ENCODE data around the gene TUT1.

The TUT1 gene

DNA sequence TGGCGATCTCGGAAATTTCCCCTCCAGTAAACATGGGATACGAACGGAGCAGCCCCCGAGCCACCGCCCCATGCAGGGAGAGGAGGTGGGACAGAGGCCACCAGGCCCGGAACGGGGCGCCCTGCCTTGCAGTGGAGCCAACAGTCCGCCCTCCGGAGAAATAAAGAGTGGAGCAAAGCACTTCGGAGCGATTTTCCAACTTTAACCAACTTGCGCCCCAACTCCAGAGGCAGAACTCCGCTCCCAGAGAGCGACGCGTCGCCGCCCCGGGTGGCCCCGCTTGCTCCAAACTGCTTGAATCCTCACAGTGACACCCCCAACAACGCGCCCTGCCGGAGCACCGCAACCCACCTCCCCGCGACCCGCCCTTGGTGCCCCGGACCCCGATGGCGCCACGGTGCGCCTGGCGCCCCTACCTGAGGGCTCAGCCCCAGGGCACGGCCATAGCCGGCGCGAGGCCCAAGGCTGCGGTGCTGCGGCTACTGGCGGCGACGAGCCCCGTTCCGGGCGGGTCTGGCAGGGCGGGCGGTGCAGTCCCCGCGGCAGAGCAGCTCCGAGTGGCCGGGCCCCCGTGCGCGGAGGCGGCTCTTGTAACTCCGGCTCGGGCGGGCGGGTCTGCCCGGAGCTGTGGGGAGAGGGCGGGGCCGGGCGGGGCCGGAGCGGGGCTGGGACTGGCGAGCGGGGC lies 44.9 kb downstream of the TUT1 start, which contains the start of gene AHNAK:
AHNAK (minus strand) TSS at position 563 of the 685 bp plus-strand sequence. CDS start 10,708 bp downstream, outside the sequence.
- H3K27me3 ChIP-seq (ENCODE audit: insufficient read depth, low read length, poor library complexity), result no peaks in the 10 kb centered on the region
- peak within 1 kb of the TSS; percentile 59 for H3K23ac ChIP-seq (ENCODE audit: low read length)
- H3K79me2 ChIP-seq (ENCODE audit: control insufficient read depth, insufficient read depth, low read length), result peaks cover 31% of the 10 kb centered on the region
- peak; percentile 72 for DNase-seq
- H3K9ac ChIP-seq (ENCODE audit: low read length), result peak within 1 kb of the TSS; percentile 94
- no peak within 1 kb of the TSS for H4K5ac ChIP-seq (ENCODE audit: low read length)
- H3K4me1 ChIP-seq (ENCODE audit: control insufficient read depth, low read depth, low read length), result peaks cover 10% of the 10 kb centered on the region
- H4K8ac ChIP-seq (ENCODE audit: low read depth, low read length), result no peak within 1 kb of the TSS
- H3K4ac ChIP-seq (ENCODE audit: low read depth, low read length), result peak within 1 kb of the TSS; percentile 71
- H3K27ac ChIP-seq (ENCODE audit: low read depth, low read length), result peak within 1 kb of the TSS; percentile 72
- H3K18ac ChIP-seq (ENCODE audit: low read length), result peak within 1 kb of the TSS; percentile 86
- WGBS (ENCODE audit: extremely low coverage, insufficient coverage, low lambda C conversion rate), result no CpG with 5 or more reads among the region's 69 CpGs
- peaks cover 14% of the 10 kb centered on the region for H3K79me1 ChIP-seq (ENCODE audit: low read length)
- peak within 1 kb of the TSS; percentile 74 for H3K4me3 ChIP-seq (ENCODE audit: low read length)
- no peaks in the 10 kb centered on the region for H3K36me3 ChIP-seq (ENCODE audit: control insufficient read depth, insufficient read depth, low read length)
- H3K56ac ChIP-seq (ENCODE audit: low read length), result peak within 1 kb of the TSS; percentile 99
- peak within 1 kb of the TSS; percentile 8 for H2BK120ac ChIP-seq (ENCODE audit: low read depth, low read length)
- no peak within 1 kb of the TSS for H2BK15ac ChIP-seq (replicated peaks; ENCODE audit: low read depth)
- H2AK5ac ChIP-seq (ENCODE audit: low read length), result no peak within 1 kb of the TSS
- H2BK5ac ChIP-seq (ENCODE audit: low read length), result peak within 1 kb of the TSS; percentile 70
- peak within 1 kb of the TSS; percentile 94 for H3K4me2 ChIP-seq (ENCODE audit: low read length)

DNA sequence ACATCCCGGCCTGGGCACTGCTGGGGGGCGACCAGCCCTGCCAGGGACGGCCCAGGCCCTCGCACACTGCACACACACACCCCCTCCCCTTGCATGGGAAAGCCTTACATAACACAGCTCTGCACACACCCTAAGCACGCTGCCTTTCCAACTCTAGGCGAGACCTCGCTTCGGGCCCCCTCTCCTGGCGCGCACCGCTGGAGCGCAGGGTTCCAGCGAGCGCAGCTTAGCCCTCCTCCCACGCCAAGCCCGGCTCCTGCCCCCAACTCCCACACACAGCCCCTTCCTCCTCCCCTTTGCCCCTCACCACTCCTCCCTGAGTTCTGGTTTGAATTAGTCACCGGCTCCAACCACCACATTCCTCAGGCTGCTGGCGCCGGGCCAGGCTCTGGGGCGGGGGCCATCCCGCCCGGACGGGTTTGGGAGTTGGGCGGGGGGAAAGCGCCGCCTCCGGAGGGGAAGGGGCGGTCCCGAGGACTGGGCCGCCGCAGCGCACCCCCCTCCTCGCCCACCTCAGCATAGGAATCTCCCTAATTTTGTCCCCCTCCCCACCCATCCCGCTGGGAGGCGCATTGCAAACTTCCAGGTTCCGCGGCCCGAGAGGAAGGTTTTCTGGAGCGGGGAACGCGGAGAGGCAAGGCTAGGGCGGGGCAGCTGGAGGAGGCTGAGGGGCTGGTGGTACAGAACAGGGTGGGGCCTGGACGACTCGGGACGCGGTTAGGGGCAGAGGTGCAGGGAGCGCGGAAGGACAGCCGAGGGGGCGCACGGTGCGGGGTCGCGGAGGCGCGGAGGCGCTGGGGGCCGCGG lies 45.7 kb downstream of the TUT1 start:
- Histone ChIP-seq H3K4me2 (ENCODE audit: low read length) (peak overlapping the region; percentile 94), H3K27me3 (ENCODE audit: insufficient read depth, low read length, poor library complexity) (no peaks in the 10 kb centered on the region), H3K4ac (ENCODE audit: low read depth, low read length) (peak overlapping the region; percentile 49), H2BK120ac (ENCODE audit: low read depth, low read length) (no peak overlapping the region), H3K4me1 (ENCODE audit: control insufficient read depth, low read depth, low read length) (peaks cover 10% of the 10 kb centered on the region), H3K56ac (ENCODE audit: low read length) (peak overlapping the region; percentile 99), H3K23ac (ENCODE audit: low read length) (peak overlapping the region; percentile 96), H3K18ac (ENCODE audit: low read length) (peak overlapping the region; percentile 22), H3K36me3 (ENCODE audit: control insufficient read depth, insufficient read depth, low read length) (no peaks in the 10 kb centered on the region), H4K5ac (ENCODE audit: low read length) (no peak overlapping the region), H3K79me2 (ENCODE audit: control insufficient read depth, insufficient read depth, low read length) (peaks cover 38% of the 10 kb centered on the region), H4K8ac (ENCODE audit: low read depth, low read length) (no peak overlapping the region), H2BK15ac (replicated peaks; ENCODE audit: low read depth) (no peak overlapping the region), H3K9ac (ENCODE audit: low read length) (peak overlapping the region; percentile 94), H3K27ac (ENCODE audit: low read depth, low read length) (peak overlapping the region; percentile 55), H3K79me1 (ENCODE audit: low read length) (peaks cover 19% of the 10 kb centered on the region), H3K4me3 (ENCODE audit: low read length) (peak overlapping the region; percentile 74), H2AK5ac (ENCODE audit: low read length) (peak overlapping the region; percentile 43), H2BK5ac (ENCODE audit: low read length) (peak overlapping the region; percentile 73)
- no CpG with 5 or more reads among the region's 59 CpGs for WGBS (ENCODE audit: extremely low coverage, insufficient coverage, low lambda C conversion rate)
- peak; percentile 97 for DNase-seq

DNA sequence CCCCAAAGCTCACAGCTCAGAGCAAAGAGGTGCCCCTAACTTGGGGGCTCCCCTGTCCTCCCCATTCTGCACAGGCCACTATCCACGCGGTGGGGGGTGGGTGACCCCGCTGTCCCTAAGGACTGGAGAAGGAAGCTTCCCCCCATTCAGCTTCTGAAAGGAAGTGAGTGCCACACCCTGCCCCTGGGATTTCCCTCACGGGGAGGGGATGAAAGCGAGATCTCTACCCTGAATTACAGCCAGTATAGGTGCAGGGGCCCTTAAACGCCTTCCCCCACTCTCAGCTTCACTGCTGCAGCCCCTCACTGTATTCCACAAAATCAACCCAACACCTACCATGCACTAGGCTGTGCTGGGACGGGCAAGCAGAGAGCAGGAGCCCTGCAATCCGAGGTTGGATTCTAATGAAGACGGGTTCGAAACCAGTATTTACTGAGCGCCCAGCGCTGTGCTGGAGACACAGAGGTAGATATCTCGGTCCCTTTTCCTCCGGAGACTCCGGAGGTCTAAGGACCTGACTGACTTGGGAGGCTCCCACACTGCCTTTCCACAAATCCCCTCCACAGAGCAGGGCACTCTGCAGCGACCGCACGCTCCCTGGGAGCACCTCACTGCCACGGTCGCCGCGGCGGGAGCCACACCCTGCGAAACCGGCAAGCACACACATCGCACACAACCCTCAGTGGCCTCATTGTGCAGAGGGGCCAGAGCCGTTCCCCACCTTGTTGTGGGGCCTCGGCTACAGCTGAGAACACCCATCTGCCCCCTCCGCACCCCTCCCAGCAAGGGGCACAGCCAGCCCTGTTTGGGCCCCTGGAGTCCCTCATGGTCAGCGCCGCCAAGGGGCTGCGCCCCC lies 46.5 kb downstream of the TUT1 start:
- peaks cover 19% of the 10 kb centered on the region for H3K79me1 ChIP-seq (ENCODE audit: low read length)
- peak overlapping the region; percentile 74 for H3K4me3 ChIP-seq (ENCODE audit: low read length)
- no peaks in the 10 kb centered on the region for H3K36me3 ChIP-seq (ENCODE audit: control insufficient read depth, insufficient read depth, low read length)
- peaks cover 10% of the 10 kb centered on the region for H3K4me1 ChIP-seq (ENCODE audit: control insufficient read depth, low read depth, low read length)
- no peak overlapping the region for H4K5ac ChIP-seq (ENCODE audit: low read length)
- H3K27me3 ChIP-seq (ENCODE audit: insufficient read depth, low read length, poor library complexity), result no peaks in the 10 kb centered on the region
- H3K4me2 ChIP-seq (ENCODE audit: low read length), result peak overlapping the region; percentile 94
- DNase-seq, result no peak
- peak overlapping the region; percentile 96 for H3K23ac ChIP-seq (ENCODE audit: low read length)
- H2BK120ac ChIP-seq (ENCODE audit: low read depth, low read length), result no peak overlapping the region
- H3K27ac ChIP-seq (ENCODE audit: low read depth, low read length), result peak overlapping the region; percentile 52
- peak overlapping the region; percentile 73 for H2BK5ac ChIP-seq (ENCODE audit: low read length)
- no peak overlapping the region for H3K4ac ChIP-seq (ENCODE audit: low read depth, low read length)
- H3K79me2 ChIP-seq (ENCODE audit: control insufficient read depth, insufficient read depth, low read length), result peaks cover 44% of the 10 kb centered on the region
- H3K9ac ChIP-seq (ENCODE audit: low read length), result peak overlapping the region; percentile 94
- peak overlapping the region; percentile 20 for H3K18ac ChIP-seq (ENCODE audit: low read length)
- WGBS (ENCODE audit: extremely low coverage, insufficient coverage, low lambda C conversion rate), result no CpG with 5 or more reads among the region's 32 CpGs
- H2AK5ac ChIP-seq (ENCODE audit: low read length), result peak overlapping the region; percentile 43
- H4K8ac ChIP-seq (ENCODE audit: low read depth, low read length), result no peak overlapping the region
- H3K56ac ChIP-seq (ENCODE audit: low read length), result peak overlapping the region; percentile 99
- no peak overlapping the region for H2BK15ac ChIP-seq (replicated peaks; ENCODE audit: low read depth)

DNA sequence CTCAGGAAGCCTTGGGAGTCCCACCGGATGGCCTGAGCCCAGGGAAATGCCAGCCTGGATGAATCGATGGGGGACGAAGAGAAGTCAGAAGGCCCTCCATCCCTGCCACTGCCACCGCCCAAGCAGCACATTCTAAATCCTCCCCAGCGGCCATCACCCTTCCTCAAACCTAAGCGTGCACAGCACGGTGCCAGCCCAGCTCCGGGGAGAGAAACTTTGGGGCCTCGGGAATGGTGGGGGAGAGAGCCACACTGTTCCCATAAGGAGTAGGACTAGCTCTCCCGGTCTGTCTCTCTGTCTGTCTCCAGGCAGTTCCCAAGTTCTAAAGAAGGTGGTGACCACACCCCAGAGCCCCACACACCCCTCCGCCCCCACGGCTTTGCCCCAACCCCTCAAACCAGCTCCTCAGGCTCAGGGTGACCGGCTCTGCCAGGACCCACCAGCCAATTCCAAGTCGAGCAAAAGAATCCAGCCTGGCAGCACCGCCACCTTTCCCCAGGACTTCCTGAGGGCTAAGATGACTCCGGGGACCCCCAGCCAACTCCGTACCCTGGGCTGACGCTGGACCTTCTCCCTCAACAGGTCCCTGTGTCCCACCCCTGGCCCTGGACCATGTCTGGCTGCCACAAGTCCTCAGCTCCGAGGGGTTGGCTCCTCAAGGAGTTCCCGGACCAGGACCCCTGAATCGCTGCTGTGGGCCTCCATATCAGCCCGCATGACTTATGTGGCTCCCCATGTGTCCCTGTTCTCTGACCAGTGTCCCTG lies 47.5 kb downstream of the TUT1 start:
- Histone ChIP-seq H3K27me3 (ENCODE audit: insufficient read depth, low read length, poor library complexity) (no peaks in the 10 kb centered on the region), H3K4me2 (ENCODE audit: low read length) (peak overlapping the region; percentile 94), H4K5ac (ENCODE audit: low read length) (no peak overlapping the region), H3K56ac (ENCODE audit: low read length) (peak overlapping the region; percentile 99), H4K8ac (ENCODE audit: low read depth, low read length) (no peak overlapping the region), H3K79me1 (ENCODE audit: low read length) (peaks cover 23% of the 10 kb centered on the region), H3K18ac (ENCODE audit: low read length) (peak overlapping the region; percentile 9), H3K4ac (ENCODE audit: low read depth, low read length) (no peak overlapping the region), H3K4me3 (ENCODE audit: low read length) (peak overlapping the region; percentile 74), H3K79me2 (ENCODE audit: control insufficient read depth, insufficient read depth, low read length) (peaks cover 51% of the 10 kb centered on the region), H2BK120ac (ENCODE audit: low read depth, low read length) (no peak overlapping the region), H2BK5ac (ENCODE audit: low read length) (no peak overlapping the region), H3K27ac (ENCODE audit: low read depth, low read length) (peak overlapping the region; percentile 17), H3K4me1 (ENCODE audit: control insufficient read depth, low read depth, low read length) (peaks cover 10% of the 10 kb centered on the region), H2AK5ac (ENCODE audit: low read length) (peak overlapping the region; percentile 59), H2BK15ac (replicated peaks; ENCODE audit: low read depth) (no peak overlapping the region), H3K36me3 (ENCODE audit: control insufficient read depth, insufficient read depth, low read length) (no peaks in the 10 kb centered on the region), H3K23ac (ENCODE audit: low read length) (no peak overlapping the region), H3K9ac (ENCODE audit: low read length) (peak overlapping the region; percentile 94)
- WGBS (ENCODE audit: extremely low coverage, insufficient coverage, low lambda C conversion rate), result no CpG with 5 or more reads among the region's 22 CpGs
- DNase-seq, result no peak

Data from mesendoderm (in vitro differentiated cells).